HG03108 (cell line): ENCODE data around the gene TGFB2.

ENCODE experiments used
- ATAC-seq: cut with Tn5 transposase; IDR thresholded peaks from one replicate; pipeline ENCODE4 v1.9.1; 2021; ENCODE audit warnings: moderate library complexity; ENCODE audit not compliant: unreplicated experiment

Gene TGFB2

GRCh38 chr1:218421531-218421930, 76.4 kb downstream of the TGFB2 start:
- ATAC-seq = no peak

DNA sequence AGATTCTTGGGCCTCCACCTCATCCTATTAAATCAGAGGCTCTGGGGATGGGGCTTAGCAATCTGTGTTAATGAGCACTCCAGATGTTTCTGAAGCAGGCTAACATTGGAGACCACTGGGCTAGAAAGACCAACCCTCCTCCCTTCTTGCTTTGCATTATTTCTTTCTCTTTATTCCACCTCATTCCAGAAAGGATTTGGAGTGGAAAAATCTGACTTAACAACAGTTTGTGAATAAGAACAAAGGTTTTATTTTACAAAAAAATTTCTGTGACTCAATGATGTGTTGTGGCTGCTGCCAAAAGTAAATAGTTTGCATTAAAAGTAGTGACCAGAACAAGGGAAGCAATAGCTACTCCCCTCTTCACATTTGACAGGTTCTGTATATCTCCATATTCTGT, 79.4 kb downstream of the TGFB2 start:
- no peak for ATAC-seq

DNA sequence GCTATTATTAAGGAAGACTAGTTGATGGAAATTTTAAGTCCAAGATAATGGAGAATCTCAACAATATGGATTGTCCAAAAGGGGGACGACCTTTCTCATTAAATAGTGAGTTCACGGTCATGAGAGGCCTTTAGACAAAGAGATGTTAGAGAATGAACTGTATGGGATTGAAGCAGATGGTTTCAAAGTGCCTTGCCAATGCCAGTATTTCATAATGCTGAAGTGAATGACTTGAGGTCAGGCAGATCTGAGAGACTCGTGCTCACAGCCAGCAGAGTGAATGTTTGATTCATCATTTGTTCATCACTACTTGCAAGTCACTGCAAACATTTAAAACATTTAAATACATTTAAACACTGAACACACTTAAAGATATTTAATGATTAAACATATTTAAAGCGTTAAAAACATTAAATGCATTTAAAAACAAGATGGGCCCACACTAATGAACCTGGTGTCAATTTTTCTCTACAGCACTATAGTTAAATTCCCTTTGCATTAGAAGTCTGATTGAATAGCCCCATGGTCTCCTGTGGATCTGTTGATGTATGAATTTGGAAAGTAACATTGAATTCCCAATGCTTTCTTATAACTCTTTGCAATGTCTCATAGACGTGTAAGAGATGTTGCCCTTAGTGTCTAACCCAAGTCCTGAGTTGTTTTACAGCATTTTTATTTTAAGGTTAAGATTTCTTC, 80.7 kb downstream of the TGFB2 start:
- ATAC-seq = no peak

GRCh38 chr1:218426343-218426657, 81.2 kb downstream of the TGFB2 start:
- ATAC-seq = no peak

GRCh38 chr1:218429301-218429700, 84.2 kb downstream of the TGFB2 start:
- no peak for ATAC-seq

DNA sequence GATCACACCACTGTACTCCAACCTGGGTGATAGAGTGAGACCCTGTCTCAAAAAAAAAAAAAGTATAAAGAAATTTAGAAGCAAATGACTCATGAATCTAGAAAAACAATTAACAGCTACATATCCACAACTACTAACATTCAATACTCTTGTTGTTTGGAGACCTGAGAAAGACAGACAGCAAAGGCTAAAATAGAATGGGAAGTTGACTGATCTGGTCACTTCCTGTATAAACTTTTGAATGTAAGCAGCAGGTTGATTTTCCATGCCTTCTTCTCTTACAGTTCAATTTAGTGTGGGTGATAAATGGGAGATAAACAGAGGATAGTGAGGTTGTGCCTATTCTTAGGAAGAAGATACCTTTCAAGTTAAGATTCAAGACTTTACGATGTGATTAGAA, 85.2 kb downstream of the TGFB2 start:
- ATAC-seq = no peak

DNA sequence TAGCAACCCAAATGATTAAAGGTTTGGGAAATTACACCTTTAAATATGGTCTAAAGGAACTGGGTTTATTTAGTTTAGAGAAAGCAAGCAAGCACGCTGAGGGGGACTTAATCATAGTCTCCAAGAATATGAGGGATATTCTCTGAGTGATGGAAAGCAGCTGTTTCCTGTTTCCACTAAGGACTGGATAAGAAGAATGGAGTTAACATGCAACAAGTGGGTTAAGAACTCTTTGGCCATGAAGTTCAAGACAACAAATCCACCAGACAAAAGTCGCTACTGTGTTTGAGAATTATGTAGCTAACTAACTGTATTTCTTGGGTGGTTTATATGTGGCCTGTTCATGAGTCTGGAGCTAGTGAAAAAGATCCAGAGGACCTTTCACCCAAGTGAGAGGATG, 85.7 kb downstream of the TGFB2 start:
- no peak for ATAC-seq

GRCh38 chr1:218431476-218431875, 86.3 kb downstream of the TGFB2 start:
- ATAC-seq = no peak

- ATAC-seq = no peak
These were observed 88.6 kb downstream of the TGFB2 start for GRCh38 chr1:218433744-218434143.

- ATAC-seq = no peak
These were observed 90.4 kb downstream of the TGFB2 start for GRCh38 chr1:218435528-218435927.

DNA sequence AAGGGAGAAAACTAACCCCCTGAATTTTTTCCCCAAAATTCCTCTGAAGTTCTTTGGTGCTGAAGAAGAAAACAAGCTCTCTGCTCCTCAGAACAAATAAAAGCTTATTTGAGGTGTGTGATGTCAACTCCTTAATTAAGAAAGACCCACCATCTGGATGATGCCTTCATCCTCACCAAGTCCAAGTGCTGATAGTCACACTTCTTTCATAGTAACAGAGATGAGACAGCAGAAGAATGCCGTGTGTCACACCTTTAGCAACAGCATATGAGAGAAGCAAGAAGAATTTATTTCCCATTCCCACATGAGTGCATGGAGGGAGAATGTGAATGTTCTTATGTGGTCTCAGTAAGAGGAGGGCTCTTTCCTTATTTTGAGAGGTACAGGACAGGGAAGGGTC, 91.2 kb downstream of the TGFB2 start:
- ATAC-seq = no peak

DNA sequence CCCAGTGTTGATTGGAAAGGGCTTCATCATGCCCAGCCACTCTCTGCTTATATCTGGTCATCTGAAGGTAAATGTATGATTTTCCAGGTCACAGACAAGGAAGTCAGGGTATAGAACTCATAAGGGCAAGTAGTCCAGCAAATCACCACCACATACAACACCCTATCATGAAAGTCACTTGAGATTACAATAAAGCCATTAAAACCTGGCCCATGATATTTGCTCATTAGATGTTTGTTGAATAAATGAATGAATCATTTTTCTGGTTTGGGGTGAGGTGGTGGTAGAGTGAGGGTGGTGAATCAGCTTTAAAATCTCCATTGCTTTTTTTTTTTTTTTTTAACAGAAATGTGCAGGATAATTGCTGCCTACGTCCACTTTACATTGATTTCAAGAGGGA, 91.9 kb downstream of the TGFB2 start:
- ATAC-seq = no peak

- ATAC-seq = no peak
These were observed 94.6 kb downstream of the TGFB2 start for GRCh38 chr1:218439541-218440295.

DNA sequence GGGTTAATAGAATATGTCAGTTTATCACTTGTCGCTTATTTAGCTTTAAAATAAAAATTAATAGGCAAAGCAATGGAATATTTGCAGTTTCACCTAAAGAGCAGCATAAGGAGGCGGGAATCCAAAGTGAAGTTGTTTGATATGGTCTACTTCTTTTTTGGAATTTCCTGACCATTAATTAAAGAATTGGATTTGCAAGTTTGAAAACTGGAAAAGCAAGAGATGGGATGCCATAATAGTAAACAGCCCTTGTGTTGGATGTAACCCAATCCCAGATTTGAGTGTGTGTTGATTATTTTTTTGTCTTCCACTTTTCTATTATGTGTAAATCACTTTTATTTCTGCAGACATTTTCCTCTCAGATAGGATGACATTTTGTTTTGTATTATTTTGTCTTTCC, 98.1 kb downstream of the TGFB2 start:
- no peak for ATAC-seq

- ATAC-seq = no peak
These were observed 99.0 kb downstream of the TGFB2 start for GRCh38 chr1:218444173-218444572.

DNA sequence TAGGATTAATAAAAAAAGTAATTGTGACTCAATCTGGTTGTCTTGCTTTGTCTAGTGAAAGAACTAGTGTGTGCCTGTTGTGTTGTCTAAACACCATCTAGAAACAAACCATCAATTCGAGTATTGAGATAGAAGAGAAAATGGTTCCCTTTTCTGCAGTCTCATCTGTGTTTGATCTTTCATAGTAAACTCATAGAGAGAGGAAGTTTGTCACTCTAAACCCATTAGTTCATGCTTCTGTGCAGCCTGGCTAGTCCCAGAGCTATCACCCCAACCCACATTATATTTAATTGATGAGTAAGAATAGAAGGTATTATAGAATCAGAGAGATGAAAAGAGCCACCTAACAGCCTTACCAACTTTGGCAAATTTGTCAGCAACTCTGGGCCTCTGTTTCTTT, 99.5 kb downstream of the TGFB2 start:
- ATAC-seq = no peak

- ATAC-seq = no peak
These were observed 102.0 kb downstream of the TGFB2 start for GRCh38 chr1:218447010-218447689.

DNA sequence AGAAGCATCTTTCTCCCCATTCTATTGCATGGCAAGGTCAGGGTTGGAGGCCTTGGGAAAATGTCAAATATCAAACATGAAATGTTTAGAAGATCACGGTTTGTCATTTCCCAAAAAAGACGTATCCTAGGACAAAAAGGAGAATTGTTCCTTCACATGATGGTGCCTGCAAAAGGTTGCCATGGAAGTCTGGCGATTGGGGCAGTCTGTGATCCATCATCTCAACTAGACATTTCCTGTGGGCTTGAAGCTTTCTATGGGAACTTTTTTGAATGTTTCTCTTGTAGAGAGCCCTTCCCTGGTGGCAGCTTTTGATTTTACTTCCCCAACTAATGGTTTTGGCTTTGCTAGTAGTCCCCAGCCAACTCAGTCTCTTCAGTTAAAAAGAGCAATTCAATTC, 106.3 kb downstream of the TGFB2 start:
- ATAC-seq = no peak

- ATAC-seq = no peak
These were observed 109.7 kb downstream of the TGFB2 start for GRCh38 chr1:218454700-218455282.

DNA sequence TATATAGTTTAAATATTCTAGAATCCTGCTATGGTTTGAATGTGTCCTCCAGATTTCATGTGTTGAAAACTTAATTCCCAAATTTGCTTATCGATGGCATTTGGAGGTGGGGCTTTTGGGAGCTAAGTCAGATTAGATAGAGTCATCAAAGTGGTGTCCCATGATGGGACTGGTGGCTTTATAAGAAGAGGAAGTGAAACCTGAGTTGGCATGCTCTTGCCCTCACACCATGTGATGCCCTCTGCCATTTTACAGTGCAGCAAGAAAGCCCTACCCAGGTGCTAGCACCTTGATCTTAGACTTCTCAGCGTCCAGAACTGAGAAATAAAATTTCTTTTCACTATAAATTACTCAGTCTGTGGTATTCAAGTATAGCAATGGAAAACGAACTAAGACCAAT, 111.3 kb downstream of the TGFB2 start:
- ATAC-seq = no peak

DNA sequence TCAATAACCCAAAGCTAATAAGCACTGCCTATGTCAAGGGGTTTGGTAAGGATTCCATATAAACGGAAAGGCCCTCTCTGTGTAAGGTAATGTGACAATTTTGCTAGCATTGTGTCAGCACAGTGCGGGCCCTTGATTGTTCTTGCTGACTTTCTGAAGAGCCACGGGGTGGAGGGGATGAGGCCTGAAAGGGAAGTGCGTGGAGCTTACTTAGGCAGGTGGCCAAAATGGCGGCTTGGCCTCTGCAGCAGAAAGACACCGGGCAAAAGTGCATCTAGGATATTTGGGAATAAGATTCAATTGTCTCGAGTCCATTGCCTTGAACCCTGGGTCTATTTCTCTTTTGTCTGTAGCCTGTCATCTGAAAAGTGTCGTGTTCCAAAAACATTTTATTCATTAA, 114.3 kb downstream of the TGFB2 start:
- no peak for ATAC-seq
